Measurements from ENCODE around the gene GRM7.

The GRM7 gene

GRCh38 chr3:7607676-7608075 is 746.8 kb downstream of the GRM7 start:
- DNase-seq, result no peak

GRCh38 chr3:7610634-7611033 is 749.7 kb downstream of the GRM7 start:
- DNase-seq, result no peak

- DNase-seq, result no peak
These were observed 754.1 kb downstream of the GRM7 start for GRCh38 chr3:7615043-7615442.

GRCh38 chr3:7618606-7619005 is 757.7 kb downstream of the GRM7 start:
- DNase-seq, result no peak

- DNase-seq, result no peak
These were observed 759.5 kb downstream of the GRM7 start for GRCh38 chr3:7620401-7620800.

- DNase-seq, result no peak
These were observed 760.2 kb downstream of the GRM7 start for GRCh38 chr3:7621046-7621630.

GRCh38 chr3:7621651-7622050 is 760.7 kb downstream of the GRM7 start:
- no peak for DNase-seq

- no peak for DNase-seq
These were observed 764.1 kb downstream of the GRM7 start for GRCh38 chr3:7625021-7625420.

- DNase-seq, result no peak
These were observed 769.5 kb downstream of the GRM7 start for GRCh38 chr3:7630351-7630911.

- DNase-seq, result no peak
These were observed 770.0 kb downstream of the GRM7 start for GRCh38 chr3:7630925-7631324.

- DNase-seq, result no peak
These were observed 771.4 kb downstream of the GRM7 start for GRCh38 chr3:7632305-7632704.

GRCh38 chr3:7637694-7638093 is 776.8 kb downstream of the GRM7 start:
- no peak for DNase-seq

GRCh38 chr3:7638103-7638502 is 777.2 kb downstream of the GRM7 start:
- no peak for DNase-seq

- no peak for DNase-seq
These were observed 779.9 kb downstream of the GRM7 start for GRCh38 chr3:7640787-7641186.

- no peak for DNase-seq
These were observed 785.9 kb downstream of the GRM7 start for GRCh38 chr3:7646851-7647250.

- DNase-seq, result no peak
These were observed 789.6 kb downstream of the GRM7 start for GRCh38 chr3:7650466-7650865.

- no peak for DNase-seq
These were observed 790.4 kb downstream of the GRM7 start for GRCh38 chr3:7651274-7651673.

- no peak for DNase-seq
These were observed 796.5 kb downstream of the GRM7 start for GRCh38 chr3:7657214-7658112.

GRCh38 chr3:7658294-7658693 is 797.4 kb downstream of the GRM7 start:
- no peak for DNase-seq

- DNase-seq, result no peak
These were observed 798.2 kb downstream of the GRM7 start for GRCh38 chr3:7659079-7659478.

- no peak for DNase-seq
These were observed 802.9 kb downstream of the GRM7 start for GRCh38 chr3:7663771-7664170.

- DNase-seq, result no peak
These were observed 806.9 kb downstream of the GRM7 start for GRCh38 chr3:7667774-7668173.

- no peak for DNase-seq
These were observed 808.7 kb downstream of the GRM7 start for GRCh38 chr3:7669641-7670040.

GRCh38 chr3:7678521-7678920 is 817.6 kb downstream of the GRM7 start:
- DNase-seq, result no peak
